Fibroblast of lung (primary cell): ENCODE data around the gene MYO7A. TPM values are rescaled to one million over a fixed set of nuclear protein-coding genes. Genes with fewer than 3 reads are reported as not detected.

Experiments used
- DNase-seq, 2 donors: peaks; one replicate each; pipeline versions ENCODE4 v3.0.0 to v3.0.0-alpha.2; 2010; ENCODE audit warnings: low read depth in 2 of 2
- H2AFZ ChIP-seq: 2 replicates; pipeline ENCODE4 v1.5.1; 2012; ENCODE audit warnings: low read length, control low read depth, inconsistent platforms
- H3K27ac ChIP-seq: 2 replicates; pipeline ENCODE4 v1.5.1; 2011; ENCODE audit warnings: low read length, control low read depth; ENCODE audit not compliant: insufficient read depth
- H3K27me3 ChIP-seq: 2 replicates; pipeline ENCODE4 v1.5.1; 2011; ENCODE audit warnings: mild to moderate bottlenecking, low read length; ENCODE audit not compliant: control insufficient read depth, insufficient read depth
- H3K36me3 ChIP-seq: 2 replicates; pipeline ENCODE4 v1.5.1; 2011; ENCODE audit warnings: low read length; ENCODE audit not compliant: control insufficient read depth, insufficient read depth
- H3K4me1 ChIP-seq: 2 replicates; pipeline ENCODE4 v1.5.1; 2011; ENCODE audit warnings: low read length; ENCODE audit not compliant: control insufficient read depth, insufficient read depth; ENCODE audit errors: extremely low read depth
- H3K4me2 ChIP-seq: 2 replicates; pipeline ENCODE4 v1.5.1; 2011; ENCODE audit warnings: low read length, control low read depth; ENCODE audit not compliant: insufficient read depth; ENCODE audit errors: extremely low read depth
- H3K4me3 ChIP-seq, 4 experiments: fragments of 200-600 bp in 1 of 4; sonication (generic) in 1 of 4; replicated peaks in 1 of 4; 2 replicates each; pipeline ENCODE4 v1.5.1; 2011 to 2016; ENCODE audit warnings: low read length in 4 of 4, low read depth in 3 of 4, mild to moderate bottlenecking in 3 of 4, control low read depth in 2 of 4, inconsistent platforms in 1 of 4, mixed read lengths in 1 of 4; ENCODE audit not compliant: insufficient read depth in 1 of 4; ENCODE audit errors: control extremely low read depth in 1 of 4
- H3K79me2 ChIP-seq: 2 replicates; pipeline ENCODE4 v1.5.1; 2012; ENCODE audit warnings: mild to moderate bottlenecking, low read length, inconsistent platforms; ENCODE audit not compliant: control insufficient read depth, insufficient read depth
- H3K9ac ChIP-seq: 2 replicates; pipeline ENCODE4 v1.5.1; 2011; ENCODE audit warnings: mild to moderate bottlenecking, low read length, control low read depth; ENCODE audit not compliant: insufficient read depth
- H3K9me3 ChIP-seq: 2 replicates; pipeline ENCODE4 v1.5.1; 2012; ENCODE audit warnings: low read depth, low read length; ENCODE audit not compliant: control insufficient read depth, insufficient read depth
- H4K20me1 ChIP-seq: 2 replicates; pipeline ENCODE4 v1.5.1; 2011; ENCODE audit warnings: low read length; ENCODE audit not compliant: control insufficient read depth, insufficient read depth; ENCODE audit errors: extremely low read depth
- EZH2 ChIP-seq: IDR thresholded peaks from 2 replicates; pipeline ENCODE4 v1.5.1; 2012; ENCODE audit warnings: low read length, control low read depth, mild to moderate bottlenecking; ENCODE audit errors: missing control alignments
- polyA plus RNA-seq, 2 donors: library from polyadenylated mRNA; depleted of rRNA in 1 of 2; stranded (reverse) in 1 of 2; unstranded in 1 of 2; fragments of >200 nt; gene quantifications; 2 replicates each; pipeline ENCODE4 v1.2.1, GENCODE V29; 2011 to 2012; ENCODE audit warnings: missing spikeins in 1 of 2
- total RNA-seq: library from RNA; depleted of rRNA; stranded (reverse); fragments of >200 nt; gene quantifications from 2 replicates; pipeline ENCODE4 v1.2.1, GENCODE V29; 2014
- TF ChIP-seq, protein P1 (sequence below), 2 donors: IDR thresholded peaks in 1 of 2; conservative IDR thresholded peaks in 1 of 2; 1 replicate in 1 of 2; 2 replicates in 1 of 2; pipeline ENCODE4 v1.5.1; 2011 to 2012; ENCODE audit warnings: low read length in 2 of 2, control low read depth in 1 of 2, inconsistent platforms in 1 of 2, low read depth in 1 of 2, mild to moderate bottlenecking in 1 of 2

The MYO7A gene
- total and polyA plus RNA-seq, 2 donors (not counting 1 experiment from before 2014, with no cell fraction given) = 0.01 to 0.33 TPM

- H3K9me3 ChIP-seq = no peaks in the 10 kb centered on the region
- H3K9ac ChIP-seq = no peak overlapping the region
- H3K79me2 ChIP-seq = peaks cover 1% of the 10 kb centered on the region
- H3K27me3 ChIP-seq = no peaks in the 10 kb centered on the region
- no peak overlapping the region for H2AFZ ChIP-seq
- peaks cover 12% of the 10 kb centered on the region for H3K4me1 ChIP-seq
- DNase-seq = no peak
- H4K20me1 ChIP-seq = no peaks in the 10 kb centered on the region
- H3K4me2 ChIP-seq = no peak overlapping the region
- no peak for TF ChIP-seq EZH2
- peaks cover 2% of the 10 kb centered on the region for H3K36me3 ChIP-seq
- no peak overlapping the region for H3K27ac ChIP-seq
- no peak overlapping the region for H3K4me3 ChIP-seq
Observed at GRCh38 chr11:77083566-77084245, 44.3 kb upstream of the MYO7A start.

DNA sequence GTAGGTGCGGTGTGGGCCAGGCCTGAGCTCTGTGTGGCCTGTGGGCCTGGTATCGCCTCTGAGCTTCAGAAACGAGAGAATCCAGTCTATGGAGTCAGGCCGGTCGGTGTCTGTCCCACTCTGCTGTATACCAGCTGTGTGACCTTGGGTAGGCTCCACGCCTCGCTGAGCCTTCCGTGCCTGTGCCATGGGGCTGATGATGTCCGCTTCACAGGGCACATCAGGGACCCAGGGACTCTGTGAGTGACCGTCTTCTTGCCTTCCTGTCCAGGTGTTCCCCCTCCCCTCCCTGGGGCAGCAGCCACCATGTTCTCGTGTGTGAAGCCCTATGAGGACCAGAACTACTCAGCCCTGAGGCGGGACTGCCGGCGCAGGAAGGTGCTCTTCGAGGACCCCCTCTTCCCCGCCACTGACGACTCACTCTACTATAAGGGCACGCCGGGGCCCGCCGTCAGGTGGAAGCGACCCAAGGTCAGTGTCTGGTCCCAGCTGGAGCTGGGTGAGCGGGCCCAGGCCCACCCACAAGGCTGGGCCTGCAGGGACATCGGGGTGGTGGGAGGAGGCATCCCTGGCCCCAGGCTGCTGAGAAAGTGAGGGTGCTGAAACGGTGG lies 43.4 kb upstream of the MYO7A start:
- H3K4me1 ChIP-seq = peaks cover 12% of the 10 kb centered on the region
- H3K27ac ChIP-seq = no peak overlapping the region

GRCh38 chr11:77085652-77086051 lies 42.4 kb upstream of the MYO7A start:
- Histone ChIP-seq H2AFZ (no peak overlapping the region), H3K9me3 (no peaks in the 10 kb centered on the region), H3K27ac (no peak overlapping the region), H3K4me1 (peaks cover 12% of the 10 kb centered on the region), H3K9ac (no peak overlapping the region), H3K4me3 (no peak overlapping the region), H4K20me1 (no peaks in the 10 kb centered on the region), H3K4me2 (no peak overlapping the region), H3K27me3 (no peaks in the 10 kb centered on the region), H3K79me2 (peaks cover 1% of the 10 kb centered on the region), H3K36me3 (peaks cover 2% of the 10 kb centered on the region)
- no peak for DNase-seq
- no peak for TF ChIP-seq EZH2
- TF ChIP-seq, protein P1, sequence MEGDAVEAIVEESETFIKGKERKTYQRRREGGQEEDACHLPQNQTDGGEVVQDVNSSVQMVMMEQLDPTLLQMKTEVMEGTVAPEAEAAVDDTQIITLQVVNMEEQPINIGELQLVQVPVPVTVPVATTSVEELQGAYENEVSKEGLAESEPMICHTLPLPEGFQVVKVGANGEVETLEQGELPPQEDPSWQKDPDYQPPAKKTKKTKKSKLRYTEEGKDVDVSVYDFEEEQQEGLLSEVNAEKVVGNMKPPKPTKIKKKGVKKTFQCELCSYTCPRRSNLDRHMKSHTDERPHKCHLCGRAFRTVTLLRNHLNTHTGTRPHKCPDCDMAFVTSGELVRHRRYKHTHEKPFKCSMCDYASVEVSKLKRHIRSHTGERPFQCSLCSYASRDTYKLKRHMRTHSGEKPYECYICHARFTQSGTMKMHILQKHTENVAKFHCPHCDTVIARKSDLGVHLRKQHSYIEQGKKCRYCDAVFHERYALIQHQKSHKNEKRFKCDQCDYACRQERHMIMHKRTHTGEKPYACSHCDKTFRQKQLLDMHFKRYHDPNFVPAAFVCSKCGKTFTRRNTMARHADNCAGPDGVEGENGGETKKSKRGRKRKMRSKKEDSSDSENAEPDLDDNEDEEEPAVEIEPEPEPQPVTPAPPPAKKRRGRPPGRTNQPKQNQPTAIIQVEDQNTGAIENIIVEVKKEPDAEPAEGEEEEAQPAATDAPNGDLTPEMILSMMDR (conservative IDR thresholded peaks at IDR 0.05 in 1 of 2, IDR thresholded peaks at IDR 0.05 in 1 of 2; ENCODE audit: low read depth in 1 of 2, low read length in 2 of 2) = no peak

More for the DNA sequence above, 43.4 kb upstream of the MYO7A start:
- H2AFZ ChIP-seq = no peak overlapping the region
- no peak overlapping the region for H3K4me2 ChIP-seq
- no peaks in the 10 kb centered on the region for H4K20me1 ChIP-seq
- H3K36me3 ChIP-seq = peaks cover 2% of the 10 kb centered on the region
- no peaks in the 10 kb centered on the region for H3K9me3 ChIP-seq
- no peak overlapping the region for H3K4me3 ChIP-seq
- no peaks in the 10 kb centered on the region for H3K27me3 ChIP-seq
- no peak for DNase-seq
- H3K79me2 ChIP-seq = peaks cover 1% of the 10 kb centered on the region
- TF ChIP-seq EZH2 = no peak
- TF ChIP-seq, protein P1 (conservative IDR thresholded peaks at IDR 0.05 in 1 of 2, IDR thresholded peaks at IDR 0.05 in 1 of 2; ENCODE audit: low read depth in 1 of 2, low read length in 2 of 2) = no peak
- no peak overlapping the region for H3K9ac ChIP-seq
